Inflammatory macrophage treated with lipopolysaccharide for 4 hours (primary cell): ENCODE measurements around the gene UMODL1.

Experiments used
- DNase-seq: peaks from one replicate; pipeline ENCODE4 v3.0.0-alpha.2; 2020

Gene UMODL1

DNA sequence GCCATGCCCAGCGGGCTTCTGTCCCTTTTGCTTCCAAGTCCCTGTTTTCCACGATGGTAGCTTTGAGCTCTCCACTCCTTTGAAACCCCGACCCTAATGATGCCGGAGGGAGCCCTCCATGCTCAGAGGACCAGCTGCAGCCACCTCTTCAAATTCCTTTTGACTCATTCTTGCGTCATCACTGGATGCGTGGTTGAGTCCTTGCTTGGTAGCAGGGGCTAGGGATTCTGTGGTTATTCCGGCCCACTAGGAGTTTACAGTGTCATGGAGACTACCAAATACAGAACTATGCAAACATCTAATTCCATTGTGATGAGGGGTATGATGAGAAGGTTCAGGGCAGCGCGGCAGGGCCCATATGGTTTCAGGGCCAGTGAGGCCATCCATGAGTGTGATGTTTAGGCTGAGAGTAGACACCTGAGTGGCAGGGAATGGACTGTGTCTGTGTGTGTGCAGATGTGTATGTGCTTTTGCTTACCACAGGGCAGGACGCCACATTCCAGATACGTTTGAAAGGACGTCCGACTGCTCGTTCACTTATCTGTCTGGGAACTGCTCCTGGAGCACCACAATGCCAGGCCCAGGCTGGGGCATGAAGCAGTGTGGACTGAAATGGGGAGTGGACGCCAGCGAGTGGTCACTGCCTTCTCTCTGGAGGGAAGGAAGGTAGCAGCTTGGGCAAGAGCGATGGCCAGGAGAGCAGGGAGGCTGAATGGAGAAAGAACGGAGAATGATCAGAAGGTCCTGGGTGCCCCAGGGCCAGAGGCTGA lies 30.5 kb upstream of the UMODL1 start:
- no peak for DNase-seq

DNA sequence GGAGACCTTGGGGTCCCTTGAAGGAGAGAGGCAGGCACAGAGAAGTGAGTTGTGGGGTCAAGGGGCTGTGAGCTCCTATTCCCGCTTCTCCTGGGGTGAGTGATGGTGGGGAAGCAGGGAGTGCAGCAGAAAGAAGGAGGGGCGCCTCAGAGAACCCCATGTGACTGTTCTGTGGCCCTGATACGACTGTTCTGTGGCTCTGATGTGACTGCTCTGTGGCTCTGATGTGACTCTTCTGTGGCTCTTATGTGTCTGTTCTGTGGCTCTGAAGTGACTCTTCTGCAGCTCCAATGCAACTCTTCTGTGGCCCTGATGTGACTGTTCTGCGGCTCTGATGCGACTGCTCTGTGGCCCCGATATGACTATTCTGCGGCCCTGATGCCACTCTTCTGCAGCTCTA lies 29.9 kb upstream of the UMODL1 start:
- no peak for DNase-seq

DNA sequence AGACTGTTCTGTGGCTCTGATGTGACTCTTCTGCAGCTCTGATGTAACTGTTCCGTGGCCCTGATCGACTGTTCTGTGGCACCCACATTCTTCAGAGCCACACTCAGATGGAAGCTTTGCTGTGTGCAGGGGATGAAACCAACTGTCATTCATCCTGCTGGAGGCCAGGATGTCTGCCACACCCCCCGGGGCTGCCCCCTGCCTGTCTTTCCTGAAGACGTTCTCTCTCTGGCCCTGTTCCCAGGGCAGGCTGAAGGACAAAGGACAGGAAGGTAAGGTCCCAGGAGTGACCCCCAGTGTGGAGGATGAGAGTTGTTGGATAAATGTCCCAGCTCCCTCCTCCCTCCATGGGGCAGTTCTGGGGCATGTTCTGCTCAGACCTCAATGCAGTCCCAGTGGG lies 29.4 kb upstream of the UMODL1 start:
- DNase-seq = no peak

DNA sequence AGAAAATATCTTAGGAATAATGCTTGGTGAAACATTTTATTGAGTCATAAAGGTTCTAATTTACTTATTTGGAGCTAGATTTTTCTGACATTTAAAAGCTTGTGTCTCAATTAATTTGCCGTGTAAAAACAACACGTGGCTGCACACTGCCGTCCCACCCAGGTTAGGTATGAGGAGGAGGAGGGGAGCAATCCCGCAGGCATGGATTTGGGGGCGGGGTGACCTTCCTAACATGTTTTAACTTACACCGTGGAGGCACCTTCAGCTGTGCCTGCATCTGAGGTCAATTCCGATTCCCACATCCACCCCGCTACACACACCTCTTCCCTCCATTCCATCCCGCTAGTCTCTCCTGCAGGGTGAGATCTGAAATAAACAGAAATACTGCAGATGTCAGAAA lies 28.5 kb upstream of the UMODL1 start:
- no peak for DNase-seq

DNA sequence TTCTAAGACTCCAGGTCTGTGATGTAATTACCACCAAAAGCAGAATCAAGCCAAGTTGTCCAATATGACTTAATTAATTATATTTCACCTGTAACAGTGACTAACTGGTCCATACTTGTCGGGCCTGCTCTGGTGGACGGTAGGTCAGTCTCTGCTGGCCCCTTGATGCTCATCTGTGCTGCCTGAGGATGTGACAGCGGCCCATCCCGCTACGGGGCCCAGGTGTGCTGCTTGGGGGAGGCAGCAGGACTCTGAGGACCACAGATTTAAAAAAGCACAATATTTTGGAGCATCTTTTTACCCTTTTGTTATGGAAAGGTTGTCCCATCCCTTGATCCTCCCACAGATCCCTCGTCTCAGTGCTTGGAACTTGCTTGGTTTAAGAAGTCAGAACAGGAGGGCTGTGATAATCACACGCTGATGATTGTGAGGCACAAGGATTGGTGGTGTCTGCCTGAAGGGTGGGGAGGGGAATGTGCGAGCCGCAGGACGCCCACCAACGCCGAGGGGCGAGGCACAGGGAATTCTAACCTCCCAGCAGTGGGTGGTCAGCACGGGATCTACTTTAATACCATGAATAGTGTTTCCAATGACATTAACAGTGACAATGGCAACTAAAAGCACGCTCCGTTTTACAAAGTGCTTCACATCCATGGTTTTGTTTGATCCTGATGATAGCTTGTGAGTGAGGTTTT lies 27.8 kb upstream of the UMODL1 start:
- DNase-seq = no peak

DNA sequence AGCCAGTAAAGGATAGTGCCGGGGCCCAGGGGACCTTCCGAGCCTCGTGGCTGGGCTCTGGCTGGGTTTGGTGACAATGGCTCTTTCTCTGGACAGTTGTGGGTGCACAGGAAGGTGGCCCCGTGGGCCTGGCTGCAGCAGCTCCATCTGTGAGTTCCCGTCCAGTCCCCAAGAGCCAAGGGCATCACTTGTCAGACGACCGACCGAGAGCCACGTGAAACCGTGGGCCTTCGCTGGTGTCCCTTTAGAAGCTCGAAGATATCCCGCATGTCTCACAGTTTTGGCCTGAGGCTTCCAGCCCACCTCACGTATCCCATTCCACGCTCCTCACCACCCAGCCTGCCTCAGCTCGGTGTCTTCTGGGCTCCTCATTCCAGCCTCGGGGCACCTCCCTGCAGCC lies 27.2 kb upstream of the UMODL1 start:
- DNase-seq = no peak

DNA sequence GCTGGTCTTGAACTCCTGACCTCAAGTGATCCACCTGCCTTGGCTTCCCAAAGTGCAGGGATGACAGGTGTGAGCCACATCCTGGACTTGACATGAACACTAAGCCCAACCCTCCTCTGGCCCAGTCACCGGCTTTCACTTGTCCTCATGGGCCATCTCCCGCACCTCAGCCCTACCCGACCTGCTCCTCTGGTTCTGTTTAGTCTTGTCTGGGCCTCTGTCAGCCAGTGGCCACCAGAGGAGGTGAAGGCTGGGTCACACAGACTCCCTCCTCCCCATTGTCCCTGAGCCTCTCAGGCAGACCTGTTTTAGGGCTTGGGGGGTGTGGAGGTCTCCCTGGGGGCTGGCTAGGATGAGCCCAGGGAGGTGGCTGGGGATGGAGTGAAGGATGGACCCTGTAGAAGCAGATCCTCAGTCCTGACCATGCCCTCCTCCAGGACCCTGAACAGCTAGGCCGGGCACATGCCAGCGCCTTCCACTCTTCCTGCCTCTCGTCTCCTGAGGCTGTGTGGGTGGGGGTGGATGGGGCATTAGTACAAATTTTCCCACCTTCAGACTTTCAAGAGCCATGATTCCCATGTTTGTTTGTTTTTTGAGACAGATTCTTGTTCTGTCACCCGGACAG lies 26.1 kb upstream of the UMODL1 start:
- no peak for DNase-seq

DNA sequence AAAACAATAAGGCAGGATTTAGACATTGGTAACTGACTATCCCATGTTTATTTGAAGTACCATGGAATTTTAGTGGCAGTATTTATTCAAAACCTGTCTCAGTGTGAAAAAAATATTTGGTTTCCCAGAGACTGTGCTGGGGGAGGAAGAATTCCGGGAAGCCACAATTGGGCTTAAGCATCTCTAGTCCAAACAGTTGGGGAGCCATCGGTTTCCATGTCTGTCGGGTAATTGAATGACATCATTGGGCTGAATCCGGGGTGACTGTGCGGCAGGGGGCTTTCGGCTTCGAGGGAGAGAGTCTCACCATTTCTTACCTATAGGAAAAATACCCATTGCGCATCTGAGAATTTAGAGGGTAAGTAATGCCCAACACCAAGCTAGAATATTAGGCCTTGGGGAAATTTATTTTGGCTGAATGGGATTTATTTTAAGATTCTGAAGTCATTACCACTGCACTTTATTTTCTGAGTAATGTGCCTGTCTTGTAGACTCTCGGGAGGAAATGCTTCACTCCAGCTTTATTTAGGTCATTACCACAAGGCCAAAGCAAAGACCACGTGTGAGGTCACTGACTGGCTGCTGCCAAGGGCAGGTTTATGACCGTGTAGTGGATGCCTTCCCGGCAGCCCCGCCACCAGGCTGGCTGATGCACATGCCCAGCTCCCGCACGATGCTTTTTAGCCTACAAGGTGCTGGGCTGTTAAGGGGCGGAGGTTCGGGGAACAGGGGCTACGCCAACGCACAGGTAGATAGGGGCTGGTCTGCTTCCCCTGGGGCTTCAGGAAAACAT lies 23.1 kb upstream of the UMODL1 start:
- DNase-seq = no peak

DNA sequence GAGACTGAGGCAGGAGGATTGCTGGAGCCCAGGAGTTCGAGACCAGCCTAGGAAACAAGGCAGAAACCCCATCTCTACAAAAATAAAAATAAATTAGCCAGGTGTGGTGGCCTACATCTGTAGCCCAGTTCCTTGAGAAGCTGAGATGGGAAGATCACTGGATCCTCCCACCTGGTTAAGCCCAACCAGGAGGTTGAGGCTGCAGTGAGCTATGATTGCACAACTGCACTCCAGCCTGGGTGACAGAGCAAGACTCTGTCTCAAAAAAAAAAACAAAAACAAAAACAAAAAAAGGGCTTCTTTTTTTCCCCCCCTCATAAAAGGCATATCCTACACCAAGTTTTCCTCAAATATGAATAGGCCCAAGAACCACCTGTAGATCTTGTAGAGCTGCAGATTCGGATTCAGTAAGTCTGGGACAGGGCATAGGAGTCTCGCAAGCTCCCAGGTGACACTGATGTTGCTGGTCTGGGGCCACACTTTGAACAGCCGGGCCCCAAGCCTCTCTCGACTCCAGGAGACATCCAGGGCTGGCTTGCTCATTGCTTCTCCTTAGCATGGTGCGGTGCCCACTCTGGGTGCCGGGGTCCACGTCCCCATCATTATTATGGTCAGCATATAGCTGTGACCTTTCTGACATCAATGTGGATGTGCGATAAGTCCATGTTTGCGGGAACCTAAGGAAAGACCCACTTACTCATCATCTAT lies 22.1 kb upstream of the UMODL1 start:
- DNase-seq = no peak

DNA sequence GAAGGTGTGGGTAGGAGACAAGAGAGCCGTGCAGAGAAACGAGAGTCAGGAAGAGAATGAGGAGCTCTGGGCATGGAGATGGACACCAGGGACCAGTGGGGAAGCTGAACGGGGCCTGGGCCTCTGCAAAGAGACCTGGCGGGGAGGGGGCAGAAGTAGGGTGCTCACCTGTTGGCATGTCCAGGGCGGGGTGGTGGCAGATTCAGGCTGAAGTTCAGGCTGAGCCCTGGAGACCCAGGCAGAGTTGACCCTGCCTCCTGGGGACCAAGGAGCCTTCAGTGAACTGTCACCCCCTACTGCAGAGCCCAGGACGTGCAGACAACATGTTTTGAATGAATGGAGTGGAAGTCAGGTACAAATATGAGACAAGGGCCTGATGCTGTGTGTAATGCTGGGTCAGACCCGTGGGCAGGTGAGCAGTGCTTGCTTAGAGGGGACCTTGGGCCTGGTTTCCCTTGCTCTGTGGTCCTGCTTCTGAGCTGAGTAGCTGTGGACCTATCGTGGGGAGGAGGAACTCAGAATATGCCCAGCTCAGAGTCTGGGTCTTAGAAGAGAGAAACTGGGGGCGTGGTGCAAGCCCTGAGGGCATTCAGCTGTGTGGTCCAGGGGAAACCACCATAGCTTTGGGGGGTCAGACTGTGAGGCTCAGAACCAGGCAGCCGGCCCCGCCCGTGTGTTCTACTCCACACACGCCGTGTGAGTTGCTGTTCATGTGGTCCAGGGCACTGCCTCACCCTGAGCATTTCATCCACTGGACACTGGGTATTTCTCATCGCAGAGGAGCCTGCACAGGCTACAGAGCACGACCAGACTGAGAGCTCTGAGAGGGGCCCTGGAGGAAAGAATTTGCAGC lies 21.3 kb upstream of the UMODL1 start:
- no peak for DNase-seq

DNA sequence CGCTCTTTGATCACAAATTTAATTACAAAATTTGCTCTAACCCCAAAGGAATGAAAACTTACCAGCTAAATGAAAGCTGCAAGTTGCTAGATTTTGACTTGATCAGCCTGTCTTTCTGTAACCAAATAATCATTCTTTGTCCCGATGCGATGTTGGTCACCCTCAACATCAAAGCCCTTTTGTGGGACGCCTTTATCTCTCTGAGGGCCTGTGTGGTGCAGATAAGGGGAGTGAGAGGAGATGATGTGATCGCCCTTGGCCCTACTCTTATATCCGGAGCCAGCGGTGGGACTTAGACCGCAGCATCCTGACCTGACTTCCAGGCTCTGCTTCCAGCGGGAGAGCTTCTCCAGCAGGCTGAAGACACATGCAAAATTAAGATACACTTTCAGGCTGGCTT lies 19.3 kb upstream of the UMODL1 start:
- DNase-seq = no peak

DNA sequence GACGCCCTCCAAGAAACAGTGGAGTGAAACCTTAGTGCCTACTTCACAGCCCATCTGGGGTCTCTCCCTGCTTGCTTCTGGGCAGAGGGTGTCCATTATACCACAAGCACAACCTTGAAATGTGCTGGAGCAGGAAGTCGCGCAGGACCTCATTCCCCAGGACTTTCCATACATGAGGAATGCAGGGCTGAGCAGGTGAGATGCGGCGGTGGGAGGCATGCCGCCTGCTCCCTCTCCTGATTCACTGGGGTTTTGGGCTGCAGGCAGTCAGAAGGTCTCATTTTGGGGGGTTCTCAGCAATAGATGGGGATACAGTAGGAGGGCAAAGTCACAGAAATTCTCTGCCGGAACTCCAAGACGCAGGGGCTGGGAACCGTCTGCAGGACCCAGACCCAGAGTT lies 15.7 kb upstream of the UMODL1 start:
- DNase-seq = no peak

DNA sequence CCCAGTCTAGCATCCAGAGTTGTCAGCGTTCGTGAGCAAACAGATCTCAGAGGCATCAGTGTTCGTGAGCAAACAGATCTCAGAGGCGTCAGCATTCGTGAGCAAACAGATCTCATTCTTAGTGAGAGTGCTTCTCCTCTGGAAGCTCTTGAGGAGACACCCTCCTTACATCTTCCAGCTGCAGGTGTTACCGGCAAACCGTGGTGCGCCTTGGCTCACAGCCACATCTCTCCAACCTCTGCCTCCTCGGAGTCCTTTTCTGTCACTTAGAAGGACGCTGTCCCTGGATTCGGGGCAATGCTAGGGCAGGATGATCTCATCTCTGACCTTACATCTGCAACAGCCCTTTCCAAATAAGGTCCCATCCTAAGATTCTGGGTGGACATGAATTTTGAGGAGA lies 14.6 kb upstream of the UMODL1 start:
- no peak for DNase-seq

DNA sequence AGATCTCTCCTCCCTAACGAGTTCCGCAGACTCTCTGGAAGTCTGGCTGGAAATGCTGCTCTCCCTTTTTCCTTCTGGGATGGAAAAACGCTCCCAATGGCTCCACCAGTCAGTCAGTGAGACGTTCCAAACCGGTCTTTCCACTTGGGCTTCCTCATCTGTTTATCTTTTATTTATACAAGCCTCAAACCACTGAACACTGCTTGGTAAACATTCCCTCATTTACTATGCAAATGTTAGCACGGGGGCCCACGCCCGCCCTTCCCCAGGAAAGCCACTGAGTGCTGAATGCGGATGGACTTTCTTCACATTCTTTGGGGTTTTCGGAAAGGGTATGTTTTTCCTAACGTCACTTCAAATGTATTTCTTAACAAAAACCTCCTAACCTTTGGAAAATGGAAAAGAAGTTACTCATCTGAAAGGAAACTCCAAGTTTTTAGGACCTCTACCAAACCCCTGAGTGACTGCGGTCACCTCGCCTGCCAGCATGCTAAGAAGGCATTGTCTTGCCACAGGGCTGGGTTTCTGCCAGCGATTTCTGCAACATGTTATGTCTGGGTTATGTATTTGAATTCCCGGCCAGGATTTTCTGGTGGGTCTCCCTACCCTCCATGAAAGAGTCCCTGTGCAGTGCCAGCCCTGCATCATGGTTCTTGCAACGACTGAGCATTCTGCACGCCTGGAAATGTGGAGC lies 14.0 kb upstream of the UMODL1 start:
- DNase-seq = no peak

DNA sequence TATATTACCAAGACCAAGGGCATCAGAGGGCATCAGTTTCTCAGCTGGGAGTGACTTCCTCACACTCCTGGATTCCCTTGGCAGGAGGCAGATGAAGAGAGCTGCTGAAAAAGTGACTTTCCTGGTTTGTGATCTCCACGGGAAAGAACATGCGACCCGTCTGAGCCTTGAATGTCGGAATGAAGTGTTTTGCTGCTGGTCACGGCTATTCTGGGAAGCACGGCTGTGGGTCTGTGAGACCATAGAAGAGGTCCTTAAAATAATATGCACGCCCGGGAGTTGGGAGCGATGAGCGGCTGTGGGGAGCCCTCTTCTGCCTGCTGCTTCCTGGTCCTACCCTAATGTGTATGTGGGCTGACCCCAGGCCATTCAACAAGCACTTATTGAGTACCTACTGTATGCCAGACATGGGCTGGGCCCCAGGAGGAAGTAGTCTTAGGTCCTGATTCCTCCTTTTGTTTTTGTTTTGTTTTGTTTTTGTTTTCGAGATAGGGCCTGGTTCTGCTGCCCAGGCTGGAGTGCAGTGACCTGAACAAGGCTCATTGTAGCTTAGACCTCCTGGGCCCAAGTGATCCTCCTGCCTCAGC lies 13.2 kb upstream of the UMODL1 start:
- peak; percentile 37 for DNase-seq

DNA sequence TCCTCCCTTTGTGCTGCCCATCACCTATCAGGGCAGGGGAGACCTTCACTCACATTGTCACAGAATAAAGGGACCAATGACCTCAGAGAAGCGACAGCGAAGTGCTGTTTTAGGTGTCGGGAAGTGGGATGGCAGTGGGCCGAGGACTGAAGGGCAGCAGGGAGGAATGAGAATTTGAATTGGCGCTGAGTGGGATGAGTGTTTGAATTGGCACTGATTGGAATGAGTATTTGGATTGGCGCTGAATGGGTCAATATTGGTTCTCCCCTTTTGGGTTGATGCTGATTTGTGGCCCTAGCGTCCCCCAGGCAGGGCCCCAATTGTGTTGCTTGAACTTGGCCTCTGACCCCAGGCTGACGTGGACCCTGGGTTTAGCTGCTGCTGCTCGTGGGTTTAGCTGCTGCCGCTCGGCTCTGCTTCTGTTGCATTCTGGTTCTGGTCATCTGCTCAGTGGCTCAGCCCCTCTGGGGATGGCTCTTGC lies 12.4 kb upstream of the UMODL1 start:
- DNase-seq = no peak

DNA sequence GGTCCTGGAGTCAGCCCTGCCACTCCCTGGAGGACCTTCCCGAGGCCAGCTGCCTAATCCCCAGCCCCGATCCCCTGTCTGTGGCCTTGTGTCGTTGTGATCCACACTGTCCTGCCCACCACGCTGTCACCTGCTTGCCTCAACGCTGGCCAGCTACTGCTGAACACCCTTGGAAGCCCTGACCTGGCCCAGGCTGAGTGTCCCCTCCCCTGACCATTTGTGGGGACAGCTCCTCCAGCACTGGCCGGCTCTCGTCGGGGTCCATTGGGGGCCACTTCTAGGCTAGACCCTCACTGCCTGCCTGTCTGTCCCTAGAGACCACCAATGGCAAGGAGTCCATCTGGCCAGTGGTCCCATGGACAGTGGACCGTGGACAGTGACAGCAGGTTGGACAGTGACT lies 12.0 kb upstream of the UMODL1 start:
- DNase-seq = no peak

DNA sequence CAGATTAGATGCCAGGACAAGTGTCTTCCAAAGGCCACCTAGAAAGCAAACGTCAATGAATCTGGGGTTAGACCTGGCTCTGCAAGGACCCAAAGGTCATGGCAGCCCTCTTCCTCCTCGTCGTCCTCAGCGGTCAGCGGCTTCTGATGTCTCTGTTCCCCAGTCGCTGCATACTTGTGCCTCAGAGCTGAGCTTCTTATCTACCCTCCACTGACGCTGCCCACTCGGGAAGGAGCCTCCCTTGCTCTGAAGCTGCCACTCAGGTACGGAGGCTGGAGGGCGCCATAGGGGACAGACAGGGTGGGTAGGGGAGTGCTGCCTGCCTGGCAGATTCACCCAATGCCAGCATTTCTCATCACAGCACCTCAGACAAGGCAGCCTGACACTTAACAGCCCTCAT lies 11.4 kb upstream of the UMODL1 start:
- no peak for DNase-seq

DNA sequence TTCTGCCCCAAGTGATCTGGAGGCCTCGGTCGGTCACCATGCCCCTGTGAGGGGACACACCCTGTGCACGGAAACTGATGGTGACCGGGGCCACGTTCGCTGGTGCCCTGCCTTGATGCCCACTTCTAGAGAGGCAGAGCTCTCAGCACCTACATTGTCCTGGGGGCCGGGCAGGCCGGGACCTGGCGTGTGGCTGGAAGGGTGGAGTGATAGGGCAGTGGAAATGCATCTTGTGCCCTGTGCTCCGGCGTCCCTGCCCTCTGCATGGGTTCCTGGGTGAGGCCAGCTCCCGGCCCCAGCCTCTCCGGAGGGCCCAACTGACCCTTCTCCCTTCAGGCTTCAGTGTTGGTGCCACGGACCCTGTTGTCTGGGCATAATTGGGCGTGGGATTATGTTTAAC lies 11.0 kb upstream of the UMODL1 start:
- DNase-seq = no peak

DNA sequence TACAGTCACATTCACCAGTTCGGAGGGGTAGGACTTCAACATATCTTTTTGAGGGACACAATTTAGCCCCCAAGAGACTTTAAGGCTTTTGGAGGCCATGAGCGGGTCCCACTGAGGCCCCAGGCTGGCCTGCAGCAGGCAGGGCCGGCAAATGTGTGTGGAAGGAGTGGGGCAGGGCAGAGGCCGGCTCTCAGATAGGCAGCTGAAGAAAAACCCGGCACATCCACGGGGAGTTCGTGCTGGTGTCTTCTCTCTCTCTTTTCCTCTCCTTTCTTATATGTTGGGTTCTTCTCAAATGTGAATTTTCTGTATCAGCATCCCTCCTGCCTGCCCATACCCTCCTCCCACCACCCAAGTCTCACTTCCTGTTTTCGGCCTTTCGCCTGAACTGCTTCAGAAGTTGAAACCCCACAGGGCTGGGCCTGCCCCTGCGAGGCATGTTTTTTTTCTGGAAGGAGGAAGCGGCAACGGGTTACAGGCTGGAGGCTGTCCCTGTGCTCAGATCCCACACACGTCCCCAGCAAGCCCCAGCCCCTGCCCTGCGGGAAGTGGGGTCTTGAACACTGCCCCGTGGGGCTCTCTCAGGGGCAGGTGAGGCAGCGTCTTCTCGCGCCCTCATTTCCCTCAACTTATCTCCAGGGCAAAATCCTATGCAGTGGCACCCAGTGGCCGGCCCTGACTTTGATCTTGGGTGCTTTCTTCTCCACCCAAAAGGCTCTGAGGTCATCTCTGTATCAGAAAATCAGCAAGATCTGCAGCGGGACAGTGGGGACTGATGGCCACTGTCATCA lies 9.7 kb upstream of the UMODL1 start:
- DNase-seq = peak; percentile 94
